ENCODE data around the gene COX15. TPM values are rescaled to one million over a fixed set of nuclear protein-coding genes. Genes with fewer than 3 reads are reported as not detected.
"Not testable (repeated sequence)": the region's sequence is repeated elsewhere in the genome, so short reads cannot be mapped to it uniquely, and the experiment has no call there.

COX15 gene
- 28.2 TPM for polyA plus RNA-seq (2013, experiment 1 of 2; ENCODE audit: insufficient read length)
- 28.1 TPM for polyA plus RNA-seq (2013, experiment 2 of 2; ENCODE audit: insufficient read length)

GRCh38 chr10:99732033-99732842 lies at the start of gene COX15, which contains the start of gene CUTC:
TSS of gene COX15 (minus strand) at chr10:99732127. CDS start at chr10:99732049, 78 bp downstream.
TSS of gene CUTC (plus strand) at chr10:99732234. CDS start at chr10:99732349, 115 bp downstream.
- peak; percentile 95 for DNase-seq

GRCh38 chr10:99779335-99779734 lies 47.4 kb upstream of the COX15 start:
- peak; percentile 81 for DNase-seq

- no peak for DNase-seq
Observed at GRCh38 chr10:99777918-99778714, 46.2 kb upstream of the COX15 start.

DNA sequence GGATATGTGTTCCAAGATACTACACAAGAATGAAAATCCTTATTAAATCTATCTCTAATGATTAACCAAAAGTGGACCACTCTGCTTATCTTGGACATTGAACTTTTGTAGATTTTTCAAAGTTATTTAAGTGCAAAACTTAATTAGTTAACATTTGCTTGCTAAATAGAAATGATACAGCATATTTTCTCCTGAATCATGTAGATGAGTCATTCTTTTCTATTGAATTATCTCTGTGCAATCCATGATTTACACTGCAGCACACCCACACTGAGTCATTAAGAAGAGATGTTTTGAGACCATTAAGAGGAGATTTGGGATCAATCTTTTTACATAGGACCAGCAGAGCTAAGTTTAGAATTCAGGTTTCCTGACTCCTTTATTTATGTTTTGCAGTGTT lies 43.9 kb upstream of the COX15 start:
- DNase-seq, result peak; percentile 90

DNA sequence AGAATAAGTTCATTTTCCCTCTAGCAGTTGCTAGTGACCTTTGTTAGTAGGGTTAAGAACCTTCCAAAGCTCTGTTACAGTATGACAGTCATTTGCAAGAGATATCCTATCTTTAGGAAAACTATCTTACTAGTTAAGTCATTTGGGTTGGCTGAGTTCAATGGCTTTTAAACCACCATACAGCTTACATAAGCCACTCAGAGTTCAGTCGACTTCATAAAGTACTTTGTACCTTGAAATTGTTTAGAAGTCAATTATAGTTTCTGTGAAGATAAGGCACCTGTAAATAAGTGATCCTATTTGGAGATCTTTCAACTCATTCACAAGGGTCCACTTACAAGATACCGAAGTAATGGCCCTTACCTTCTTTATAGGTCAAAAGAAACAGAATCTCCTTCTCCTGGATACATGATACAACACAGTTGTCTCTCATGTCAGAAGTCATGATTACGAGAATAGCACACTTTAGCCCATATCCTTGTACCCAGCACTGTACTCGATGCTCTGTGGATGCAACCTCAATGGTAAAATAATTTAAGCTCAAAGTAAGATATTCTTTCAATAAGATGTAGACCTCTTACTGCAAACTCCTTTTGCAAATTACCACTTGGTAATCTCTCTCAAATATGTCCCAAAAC lies 38.6 kb upstream of the COX15 start:
- DNase-seq, result no peak

DNA sequence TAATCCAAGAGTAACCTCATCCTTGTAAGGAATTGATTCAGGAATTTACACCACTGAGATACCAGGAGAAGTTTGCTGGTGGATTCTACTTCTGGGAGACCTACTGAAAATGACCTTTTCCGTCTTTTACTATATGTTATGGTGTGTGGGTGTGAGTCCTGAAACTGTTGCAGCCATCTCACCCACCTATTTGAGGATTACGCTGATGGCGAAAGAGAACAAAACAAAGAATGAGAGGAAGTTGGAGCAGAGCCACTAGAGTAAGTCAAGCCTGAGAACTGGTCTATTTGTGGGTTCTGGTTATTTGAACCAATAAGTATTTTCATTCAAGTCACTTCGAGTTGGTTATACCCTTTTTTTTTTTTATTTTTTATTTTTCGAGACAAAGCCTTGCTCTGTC lies 37.8 kb upstream of the COX15 start:
- no peak for DNase-seq

- peak; percentile 56 for DNase-seq
Observed at GRCh38 chr10:99768556-99768955, 36.6 kb upstream of the COX15 start.

DNA sequence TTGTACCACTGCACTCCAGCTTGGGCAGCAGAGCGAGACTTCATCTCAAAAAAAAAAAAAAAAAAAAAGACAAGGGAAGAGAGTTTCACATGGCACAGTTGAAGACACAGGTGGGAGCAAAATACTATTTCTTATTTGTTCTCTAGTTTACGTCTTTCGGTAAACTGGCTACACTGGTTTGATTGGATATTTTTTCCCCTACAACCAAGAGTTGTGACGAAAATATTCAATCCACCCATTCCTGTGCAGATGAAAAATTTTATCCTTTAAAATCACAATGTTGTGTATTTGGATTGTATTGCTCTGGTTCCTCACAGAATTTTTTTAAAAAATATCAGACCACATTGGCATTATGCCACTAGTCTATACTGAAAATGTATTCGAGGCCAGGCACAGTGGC lies 36.0 kb upstream of the COX15 start:
- no peak for DNase-seq

DNA sequence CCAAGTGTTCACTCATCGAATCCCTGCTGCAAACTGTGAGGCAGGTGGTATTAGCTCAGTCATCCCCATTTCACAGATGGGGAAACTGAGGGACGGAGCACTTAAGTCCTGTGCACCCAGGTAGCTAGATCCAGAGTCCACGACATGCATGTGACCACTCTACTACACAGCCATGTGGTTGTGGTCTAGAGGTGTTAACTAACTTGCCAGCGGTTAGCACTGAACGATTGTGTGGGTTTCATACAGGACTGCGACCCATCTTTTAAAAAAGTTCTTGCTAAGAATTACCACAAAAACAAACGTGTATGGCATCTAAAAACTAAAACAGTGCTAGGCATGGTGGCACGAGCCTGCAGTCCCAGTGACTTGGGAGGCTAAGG lies 34.4 kb upstream of the COX15 start:
- no peak for DNase-seq

DNA sequence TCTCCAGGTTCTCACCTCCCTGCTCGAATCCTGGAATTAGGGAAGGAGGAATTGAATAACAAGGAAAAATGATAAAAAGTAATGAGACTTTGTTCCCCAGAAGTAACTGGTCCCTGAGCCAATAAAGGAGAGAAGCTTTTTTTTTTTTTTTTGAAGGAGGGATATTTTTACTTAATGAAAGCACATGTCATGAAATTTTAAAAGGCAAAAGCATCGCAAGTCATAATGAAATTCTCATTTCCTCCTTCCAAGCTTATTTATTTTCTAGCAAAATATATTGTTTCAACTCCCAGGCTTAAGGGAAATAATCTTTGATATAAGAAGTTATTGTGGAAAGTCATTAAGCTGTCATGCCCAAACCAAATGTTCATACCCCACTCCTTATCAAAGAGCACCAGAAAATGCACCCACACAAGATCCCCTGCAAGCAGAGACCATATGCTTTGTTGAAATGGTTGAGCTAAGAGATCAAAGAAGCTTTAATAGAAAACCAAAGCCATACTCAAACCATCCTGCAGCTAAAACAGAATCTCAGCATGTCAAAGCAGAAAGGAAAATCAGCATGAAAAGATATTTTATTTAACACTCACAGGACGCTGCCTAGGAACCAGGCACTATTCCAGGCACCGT lies 33.9 kb upstream of the COX15 start:
- no peak for DNase-seq

DNA sequence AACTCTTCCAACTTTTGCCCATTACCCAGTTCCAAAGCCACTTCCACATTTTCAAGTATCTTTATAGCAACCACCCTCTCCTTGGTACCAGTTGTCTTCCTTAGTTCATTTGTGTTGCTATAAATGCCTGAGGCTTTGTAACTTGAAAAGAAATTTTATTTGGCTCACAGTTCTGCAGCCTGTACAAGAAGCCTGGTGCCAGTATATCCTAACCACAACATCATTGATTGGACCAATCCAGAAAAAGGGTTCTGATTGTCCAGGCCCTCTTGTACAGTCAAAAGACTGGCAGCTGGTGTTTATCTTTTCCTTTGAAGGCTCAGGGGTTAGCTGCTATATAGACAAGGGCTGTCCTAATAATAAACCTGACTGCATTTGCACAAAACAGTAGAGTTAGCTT lies 29.4 kb upstream of the COX15 start:
- no peak for DNase-seq

GRCh38 chr10:99760321-99760720 lies 28.4 kb upstream of the COX15 start:
- DNase-seq, result no peak

DNA sequence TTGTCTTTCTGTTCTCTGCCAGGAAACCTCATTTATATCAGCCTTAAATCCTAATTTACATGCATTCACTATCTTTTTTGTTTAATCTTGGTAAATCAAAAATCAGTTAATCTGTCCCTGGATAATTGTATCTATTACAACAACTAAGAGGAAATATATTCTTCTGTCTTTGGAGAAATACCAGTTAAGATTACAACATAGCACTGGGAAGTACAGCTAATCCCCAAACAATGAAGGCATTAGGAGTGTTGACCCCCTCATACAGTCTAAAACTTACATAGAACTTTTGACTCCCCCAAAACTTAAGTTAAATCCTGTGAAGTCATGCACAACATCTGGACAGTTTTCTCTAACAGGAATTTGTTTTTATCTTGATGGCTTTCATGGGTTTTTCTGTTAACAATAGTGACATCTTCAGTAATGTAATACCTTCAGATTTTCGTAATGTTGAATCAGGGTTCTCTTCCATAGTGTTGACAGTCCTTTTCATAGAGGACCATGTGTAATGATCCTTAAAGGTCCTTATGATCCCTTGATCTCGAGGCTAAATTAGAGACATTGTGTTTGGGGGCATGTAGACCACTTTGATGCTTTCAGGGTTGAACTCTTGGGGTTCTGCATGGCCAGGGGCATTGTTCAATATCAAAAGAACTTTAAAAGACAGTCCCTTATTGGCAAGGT lies 26.4 kb upstream of the COX15 start:
- DNase-seq, result peak; percentile 17

- DNase-seq, result no peak
Observed at GRCh38 chr10:99756159-99756558, 24.2 kb upstream of the COX15 start.

DNA sequence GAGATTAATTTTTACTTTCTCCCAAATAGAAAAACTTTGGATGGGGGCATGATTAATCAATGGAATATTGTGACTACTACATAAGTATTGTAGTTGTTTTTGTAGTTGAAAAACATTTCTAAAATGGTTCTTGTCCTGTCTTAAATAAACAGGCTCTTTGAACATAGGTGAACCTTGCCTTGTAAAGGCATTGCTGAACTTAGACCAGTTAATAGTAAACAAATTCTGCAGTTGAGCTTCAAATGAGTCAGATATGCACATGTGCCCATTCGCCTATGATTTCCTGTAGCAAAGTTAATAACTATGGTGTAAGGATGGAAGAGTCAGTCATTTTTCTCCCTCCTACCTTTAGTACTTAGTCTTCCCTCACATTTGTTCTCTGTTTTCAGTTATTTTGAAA lies 22.7 kb upstream of the COX15 start:
- no peak for DNase-seq

- no peak for DNase-seq
Observed at GRCh38 chr10:99750641-99751040, 18.7 kb upstream of the COX15 start.

- DNase-seq, result no peak
Observed at GRCh38 chr10:99748823-99749451, 17.0 kb upstream of the COX15 start.

DNA sequence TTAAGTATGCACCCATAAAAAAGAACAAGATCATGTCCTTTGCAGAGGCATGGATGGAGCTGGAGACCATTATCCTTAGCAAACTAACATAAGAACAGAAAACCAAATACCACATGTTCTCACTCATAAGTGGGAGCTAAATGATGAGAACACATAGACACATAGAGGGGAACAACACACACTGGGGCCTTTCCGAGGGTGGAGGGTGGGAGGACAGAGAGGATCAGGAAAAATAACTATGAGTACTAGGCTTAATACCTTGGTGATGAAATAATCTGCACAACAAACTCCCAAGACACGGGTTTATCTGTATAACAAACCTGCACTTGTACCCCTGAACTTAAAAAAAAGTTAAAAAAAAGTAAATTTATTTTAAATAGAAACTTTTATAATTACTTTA lies 14.2 kb upstream of the COX15 start:
- DNase-seq, result not testable (repeated sequence)

GRCh38 chr10:99743841-99744240 lies 11.9 kb upstream of the COX15 start:
- DNase-seq, result no peak

DNA sequence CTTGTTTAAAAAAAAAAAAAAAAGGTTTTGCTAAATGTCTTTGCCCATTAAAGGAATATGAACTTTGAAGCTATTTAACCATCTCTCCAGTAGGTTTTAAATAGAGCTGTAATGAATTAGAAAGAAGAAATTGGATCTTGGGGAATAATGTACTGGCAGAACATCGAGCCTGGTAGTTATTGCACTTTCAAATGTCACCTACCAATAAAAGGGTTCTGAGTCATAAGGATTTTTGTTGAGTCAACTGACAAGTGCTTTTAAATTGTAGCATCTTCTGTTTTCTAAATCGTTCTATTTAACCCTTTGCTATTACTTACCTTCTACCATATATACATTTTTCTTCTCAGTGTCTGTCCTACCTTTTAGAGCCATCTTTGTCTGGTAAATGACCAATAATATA lies 10.8 kb upstream of the COX15 start:
- DNase-seq, result no peak

DNA sequence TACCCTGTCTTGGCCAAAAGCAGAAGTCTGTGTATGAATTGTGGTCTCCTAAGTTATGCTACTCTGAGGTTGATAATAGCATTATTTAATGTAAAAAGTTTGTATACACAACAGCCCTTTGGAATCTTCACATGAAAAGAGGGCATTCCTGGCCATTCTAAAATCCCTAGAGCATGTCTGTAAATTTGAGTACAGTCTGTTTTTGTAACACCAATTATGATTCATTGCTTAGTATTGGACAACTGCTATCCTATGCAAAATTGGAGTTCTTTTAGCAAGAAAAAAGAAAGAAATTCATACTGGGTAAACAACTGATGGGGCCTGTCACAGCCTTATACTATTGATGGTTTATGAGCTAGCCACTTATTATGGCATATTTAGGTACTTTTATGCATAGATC lies 10.3 kb upstream of the COX15 start:
- peak; percentile 14 for DNase-seq

Measured in fibroblast of skin of abdomen (primary cell).